GM18519 (cell line): ENCODE data around the gene TRNT1.

Experiments
- ATAC-seq: cut with Tn5 transposase; IDR thresholded peaks from one replicate; pipeline ENCODE4 v1.9.1; 2021; ENCODE audit warnings: mild to moderate bottlenecking, moderate library complexity; ENCODE audit not compliant: unreplicated experiment, low FRiP score

Gene TRNT1

GRCh38 chr3:3126477-3127431, at the start of gene TRNT1:
TSS of gene TRNT1 (plus strand) at chr3:3126940. CDS start at chr3:3129041, 2,101 bp downstream.
- peak; percentile 92 for ATAC-seq

- ATAC-seq = no peak
Observed at GRCh38 chr3:3080309-3080708, 46.4 kb upstream of the TRNT1 start.

GRCh38 chr3:3081381-3082233, 45.1 kb upstream of the TRNT1 start:
- ATAC-seq = peak; percentile 20

- peak; percentile 71 for ATAC-seq
Observed at GRCh38 chr3:3082234-3082924, 44.4 kb upstream of the TRNT1 start.

GRCh38 chr3:3084890-3085289, 41.9 kb upstream of the TRNT1 start:
- ATAC-seq = no peak

GRCh38 chr3:3085782-3086181, 41.0 kb upstream of the TRNT1 start:
- ATAC-seq = peak; percentile 37

GRCh38 chr3:3086239-3086638, 40.5 kb upstream of the TRNT1 start:
- no peak for ATAC-seq

- no peak for ATAC-seq
Observed at GRCh38 chr3:3087279-3087678, 39.5 kb upstream of the TRNT1 start.

GRCh38 chr3:3087716-3088465, 38.8 kb upstream of the TRNT1 start:
- no peak for ATAC-seq

- peak; percentile 96 for ATAC-seq
Observed at GRCh38 chr3:3089017-3089416, 37.7 kb upstream of the TRNT1 start.

- ATAC-seq = no peak
Observed at GRCh38 chr3:3097958-3098357, 28.8 kb upstream of the TRNT1 start.

GRCh38 chr3:3101660-3102458, 24.9 kb upstream of the TRNT1 start:
- peak; percentile 71 for ATAC-seq

GRCh38 chr3:3102751-3103150, 24.0 kb upstream of the TRNT1 start:
- ATAC-seq = no peak

GRCh38 chr3:3105246-3105645, 21.5 kb upstream of the TRNT1 start:
- ATAC-seq = no peak

GRCh38 chr3:3105815-3106214, 20.9 kb upstream of the TRNT1 start:
- ATAC-seq = no peak

GRCh38 chr3:3107181-3107580, 19.6 kb upstream of the TRNT1 start:
- ATAC-seq = no peak

- ATAC-seq = peak; percentile 33
Observed at GRCh38 chr3:3107858-3108257, 18.9 kb upstream of the TRNT1 start.

- ATAC-seq = peak; percentile 70
Observed at GRCh38 chr3:3109407-3110298, 17.1 kb upstream of the TRNT1 start.
